H1 (cell line): ENCODE data around the gene RBCK1. TPM values are rescaled to one million over a fixed set of nuclear protein-coding genes. Genes with fewer than 3 reads are reported as not detected.

Source experiments
- RAD21 ChIP-seq, 2 experiments: IDR thresholded peaks in 1 of 2; conservative IDR thresholded peaks in 1 of 2; 2 replicates each; pipeline ENCODE4 v1.6.1; 2011; ENCODE audit warnings: low read depth in 2 of 2, low read length in 2 of 2, improper control_type of control experiment in 1 of 2, inconsistent platforms in 1 of 2, mild to moderate bottlenecking in 1 of 2, moderate library complexity in 1 of 2
- polyA plus RNA-seq, 7 experiments: library from polyadenylated mRNA; depleted of rRNA in 3 of 7; stranded (reverse) in 5 of 7; unstranded in 2 of 7; fragments of >200 nt in 5 of 7; fragments of 200-250 nt in 2 of 7; gene quantifications; 1 replicate in 5 of 7; 2 replicates in 1 of 7; 4 replicates in 1 of 7; pipeline versions ENCODE4 v1.2.1 to v1.2.3, GENCODE V29; 2011 to 2013; ENCODE audit warnings: missing spikeins in 2 of 7, mixed read lengths in 2 of 7
- total RNA-seq: library from RNA; stranded (reverse); fragmentation: NEBNext Ultra II Directional; extraction: Animal tissue kit (Norgen Biotek cat#: 25700); gene quantifications from 2 replicates; pipeline ENCODE4 v1.2.1, GENCODE V29; 2021

The RBCK1 gene
- total and polyA plus RNA-seq, 2 of the 8 experiments (the other 6 are each of a cell fraction or from before 2014, with no cell fraction given), result 43.1 to 54.7 TPM

DNA sequence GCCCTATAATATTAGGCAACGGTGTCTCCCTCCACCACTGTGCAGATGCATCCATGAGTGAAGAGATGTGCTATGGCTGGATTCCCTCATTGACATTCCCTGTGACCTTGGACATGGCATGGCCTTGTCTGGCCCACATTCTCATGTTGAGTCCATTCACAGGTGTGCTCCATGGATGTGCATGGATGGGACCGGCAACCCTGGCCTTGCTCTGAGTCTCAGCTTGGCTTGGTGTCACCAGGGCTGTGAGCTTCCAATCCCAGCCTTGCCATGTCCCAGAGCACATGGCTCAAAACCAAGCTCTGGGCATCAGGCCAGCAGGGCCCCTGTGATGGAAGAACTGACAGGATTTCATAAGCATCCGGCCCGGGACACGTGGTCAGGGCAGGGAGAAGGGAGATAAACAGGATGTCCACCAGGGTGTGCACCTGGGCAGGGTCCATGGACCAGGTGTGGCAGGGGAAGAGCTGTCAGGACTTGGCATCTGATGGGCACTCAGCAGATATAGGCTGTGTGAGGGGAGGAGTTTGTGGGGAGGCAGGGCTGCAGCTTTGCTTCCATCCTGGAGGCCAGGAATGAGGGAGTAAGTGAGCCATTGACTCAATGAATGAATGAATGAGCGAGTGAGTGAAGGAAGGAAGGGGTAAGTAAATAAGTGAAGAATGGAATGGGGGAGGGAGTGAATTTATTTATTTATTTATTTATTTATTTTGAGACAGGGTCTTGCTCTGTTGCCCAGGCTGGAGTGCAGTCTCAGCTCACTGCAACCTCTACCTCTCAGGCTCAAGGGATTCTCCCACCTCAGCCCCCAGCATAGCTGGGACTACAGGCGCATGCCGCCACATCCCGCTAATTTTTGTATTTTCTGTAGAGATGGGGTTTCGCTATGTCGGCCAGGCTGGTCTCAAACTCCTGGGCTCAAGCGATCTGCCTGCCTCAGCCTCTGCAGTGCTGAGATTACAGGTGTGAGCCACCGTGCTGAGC, 45.5 kb upstream of the RBCK1 start (continued):
- TF ChIP-seq RAD21 (IDR thresholded peaks at IDR 0.05 in 1 of 2, conservative IDR thresholded peaks at IDR 0.05 in 1 of 2; ENCODE audit: low read depth in 2 of 2, low read length in 2 of 2), result peak; percentile 44 to 58
